ENCODE measurements around the gene PTTG1IP. TPM values are rescaled to one million over a fixed set of nuclear protein-coding genes. Genes with fewer than 3 reads are reported as not detected.

Gene PTTG1IP
- total RNA-seq, 2 experiments from 2014 or later, result 38.9 to 58.1 TPM

DNA sequence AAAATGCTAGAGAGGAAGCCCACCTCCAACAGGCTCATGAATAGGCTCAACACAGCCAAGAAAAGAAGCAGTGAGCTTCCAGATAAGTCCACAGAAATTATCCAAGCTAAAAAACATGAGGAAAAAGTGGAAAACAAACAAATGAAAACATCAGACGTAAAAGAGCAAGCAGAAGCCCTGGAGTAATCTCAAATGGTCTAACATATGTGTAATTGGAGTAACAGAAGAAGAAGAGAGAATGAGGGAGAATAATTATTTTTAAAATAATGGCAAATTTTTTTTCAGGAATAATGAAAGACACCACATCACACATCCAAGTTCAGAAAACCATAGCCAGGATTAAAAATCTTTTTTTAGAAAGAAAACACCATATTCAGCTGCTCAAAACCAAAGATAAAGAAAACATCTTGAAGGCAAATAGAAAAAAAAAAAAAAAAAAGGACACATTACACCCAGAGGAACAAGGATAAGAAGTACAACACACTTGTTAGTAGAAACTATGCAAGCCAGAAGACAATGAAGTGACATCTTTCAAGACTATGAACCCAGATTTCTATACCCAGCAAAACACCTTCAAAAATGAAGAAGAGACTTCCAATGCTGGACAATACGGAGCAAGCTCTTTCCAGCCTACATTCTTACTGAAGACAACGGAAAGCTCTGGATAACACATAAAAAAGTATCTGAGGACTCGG is 45.0 kb downstream of the PTTG1IP start:
- no TSS peak for BruUV-seq (replicated peaks)
- Histone ChIP-seq H2AFZ (ENCODE audit: low read length) (no peak overlapping the region), H3K9me3 (ENCODE audit: low read length) (peaks cover 3% of the 10 kb centered on the region), H3K4me2 (ENCODE audit: low read length) (no peak overlapping the region), H3K27ac (ENCODE audit: low read depth, low read length, poor library complexity, severe bottlenecking) (no peak overlapping the region), H4K20me1 (ENCODE audit: insufficient read depth, low read length) (no peaks in the 10 kb centered on the region), H3K9me2 (ENCODE audit: insufficient read depth, low read length) (no peaks in the 10 kb centered on the region), H3K4me1 (ENCODE audit: insufficient read depth, low read length, poor library complexity, severe bottlenecking) (peaks cover 10% of the 10 kb centered on the region), H3K36me3 (ENCODE audit: insufficient read depth, low read length) (no peaks in the 10 kb centered on the region), H3K4me3 (ENCODE audit: low read depth, low read length, poor library complexity, severe bottlenecking) (no peak overlapping the region), H3K79me2 (ENCODE audit: insufficient read depth, low read depth, low read length) (no peaks in the 10 kb centered on the region)
- POLR2A ChIA-PET, result interaction anchor here (0.6 to 0.8 kb wide), 4 partner anchors 49 to 1406 kb away, joined by 3 to 4 read pairs (median 3); no protein-coding TSS in a partner anchor
- TF ChIP-seq, protein P1, sequence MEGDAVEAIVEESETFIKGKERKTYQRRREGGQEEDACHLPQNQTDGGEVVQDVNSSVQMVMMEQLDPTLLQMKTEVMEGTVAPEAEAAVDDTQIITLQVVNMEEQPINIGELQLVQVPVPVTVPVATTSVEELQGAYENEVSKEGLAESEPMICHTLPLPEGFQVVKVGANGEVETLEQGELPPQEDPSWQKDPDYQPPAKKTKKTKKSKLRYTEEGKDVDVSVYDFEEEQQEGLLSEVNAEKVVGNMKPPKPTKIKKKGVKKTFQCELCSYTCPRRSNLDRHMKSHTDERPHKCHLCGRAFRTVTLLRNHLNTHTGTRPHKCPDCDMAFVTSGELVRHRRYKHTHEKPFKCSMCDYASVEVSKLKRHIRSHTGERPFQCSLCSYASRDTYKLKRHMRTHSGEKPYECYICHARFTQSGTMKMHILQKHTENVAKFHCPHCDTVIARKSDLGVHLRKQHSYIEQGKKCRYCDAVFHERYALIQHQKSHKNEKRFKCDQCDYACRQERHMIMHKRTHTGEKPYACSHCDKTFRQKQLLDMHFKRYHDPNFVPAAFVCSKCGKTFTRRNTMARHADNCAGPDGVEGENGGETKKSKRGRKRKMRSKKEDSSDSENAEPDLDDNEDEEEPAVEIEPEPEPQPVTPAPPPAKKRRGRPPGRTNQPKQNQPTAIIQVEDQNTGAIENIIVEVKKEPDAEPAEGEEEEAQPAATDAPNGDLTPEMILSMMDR (conservative IDR thresholded peaks at IDR 0.05; ENCODE audit: low read length), result no peak
- TF ChIP-seq EZH2phosphoT487 (IDR thresholded peaks at IDR 0.05; ENCODE audit: borderline replicate concordance, low read depth, low read length), result no peak
- CTCF ChIA-PET (ENCODE audit: unreplicated experiment), result no interaction called here
- intact Hi-C loops (cut with micrococcal nuclease; ENCODE audit: unreplicated experiment), result no loop called here
- no peak for DNase-seq (ENCODE audit: low spot score)

DNA sequence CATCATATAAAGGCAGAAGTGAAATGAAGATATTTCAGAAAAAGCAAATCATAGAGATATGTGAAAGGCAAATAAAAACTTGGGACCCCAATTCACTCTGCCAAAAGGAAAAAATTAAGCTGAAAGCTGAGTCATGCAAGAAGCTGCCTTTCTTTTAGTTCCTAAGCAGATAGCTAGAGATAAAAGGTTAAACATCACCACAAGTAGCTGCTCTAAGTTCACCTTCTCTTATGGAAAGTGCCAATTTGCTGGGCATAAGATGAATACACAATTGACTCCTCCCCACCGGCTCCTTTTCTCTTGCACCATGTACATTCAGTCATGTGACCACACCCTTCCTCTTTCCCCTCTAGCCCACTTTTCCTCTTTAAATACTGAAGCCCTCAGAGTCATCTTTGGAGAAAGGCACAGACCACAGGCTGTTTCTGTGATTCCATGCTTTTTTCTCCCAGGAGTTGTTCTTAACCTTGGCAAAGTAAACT is 50.3 kb downstream of the PTTG1IP start:
- Histone ChIP-seq H3K4me3 (ENCODE audit: low read depth, low read length, poor library complexity, severe bottlenecking) (no peak overlapping the region), H3K36me3 (ENCODE audit: insufficient read depth, low read length) (no peaks in the 10 kb centered on the region), H3K79me2 (ENCODE audit: insufficient read depth, low read depth, low read length) (no peaks in the 10 kb centered on the region), H3K9me2 (ENCODE audit: insufficient read depth, low read length) (no peaks in the 10 kb centered on the region), H3K27ac (ENCODE audit: low read depth, low read length, poor library complexity, severe bottlenecking) (no peak overlapping the region), H3K9me3 (ENCODE audit: low read length) (peaks cover 15% of the 10 kb centered on the region), H4K20me1 (ENCODE audit: insufficient read depth, low read length) (no peaks in the 10 kb centered on the region), H3K4me1 (ENCODE audit: insufficient read depth, low read length, poor library complexity, severe bottlenecking) (no peaks in the 10 kb centered on the region), H2AFZ (ENCODE audit: low read length) (no peak overlapping the region), H3K4me2 (ENCODE audit: low read length) (no peak overlapping the region)
- POLR2A ChIA-PET, result no interaction called here
- no peak for DNase-seq (ENCODE audit: low spot score)
- TF ChIP-seq, protein P1 (conservative IDR thresholded peaks at IDR 0.05; ENCODE audit: low read length), result no peak
- intact Hi-C loops (cut with micrococcal nuclease; ENCODE audit: unreplicated experiment), result no loop called here
- BruUV-seq (replicated peaks), result no TSS peak
- CTCF ChIA-PET (ENCODE audit: unreplicated experiment), result no interaction called here

DNA sequence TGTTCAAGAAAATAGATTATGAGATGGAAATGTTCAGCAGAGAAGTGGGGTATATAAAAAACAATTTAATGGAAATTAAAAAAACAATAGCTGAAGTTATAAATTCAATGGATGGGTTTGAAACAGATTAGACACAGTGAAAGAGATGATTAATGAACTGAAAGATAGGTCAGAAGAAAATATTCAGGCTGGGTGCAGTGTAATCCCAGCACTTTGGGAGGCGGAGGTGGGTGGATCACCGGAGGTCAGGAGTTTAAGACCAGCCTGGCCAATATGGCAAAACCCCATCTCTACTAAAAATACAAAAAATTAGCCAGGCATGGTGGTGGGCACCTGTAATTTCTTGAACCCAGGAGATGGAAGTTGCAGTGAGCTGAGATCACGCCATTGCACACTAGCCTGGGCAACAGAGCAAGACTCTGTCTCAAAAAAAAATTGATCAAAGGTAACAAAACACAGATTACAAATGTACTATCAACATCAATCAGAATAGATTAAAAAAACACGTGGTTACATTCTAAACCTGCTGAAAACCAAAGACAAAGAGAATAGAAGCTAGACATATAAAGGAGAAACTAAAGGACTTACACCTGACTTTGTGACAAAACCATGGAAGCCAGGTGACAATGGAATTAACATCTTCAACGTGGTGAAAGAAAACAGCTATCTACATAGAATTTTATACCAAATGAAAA is 50.9 kb downstream of the PTTG1IP start:
- Histone ChIP-seq H3K36me3 (ENCODE audit: insufficient read depth, low read length) (no peaks in the 10 kb centered on the region), H3K4me1 (ENCODE audit: insufficient read depth, low read length, poor library complexity, severe bottlenecking) (no peaks in the 10 kb centered on the region), H3K79me2 (ENCODE audit: insufficient read depth, low read depth, low read length) (no peaks in the 10 kb centered on the region), H3K9me2 (ENCODE audit: insufficient read depth, low read length) (no peaks in the 10 kb centered on the region), H4K20me1 (ENCODE audit: insufficient read depth, low read length) (no peaks in the 10 kb centered on the region), H3K27ac (ENCODE audit: low read depth, low read length, poor library complexity, severe bottlenecking) (no peak overlapping the region), H3K9me3 (ENCODE audit: low read length) (peaks cover 15% of the 10 kb centered on the region), H3K4me2 (ENCODE audit: low read length) (no peak overlapping the region), H3K4me3 (ENCODE audit: low read depth, low read length, poor library complexity, severe bottlenecking) (no peak overlapping the region), H2AFZ (ENCODE audit: low read length) (no peak overlapping the region)
- POLR2A ChIA-PET, result no interaction called here
- no TSS peak for BruUV-seq (replicated peaks)
- TF ChIP-seq, protein P1 (conservative IDR thresholded peaks at IDR 0.05; ENCODE audit: low read length), result no peak
- TF ChIP-seq EZH2phosphoT487 (IDR thresholded peaks at IDR 0.05; ENCODE audit: borderline replicate concordance, low read depth, low read length), result no peak
- peak; percentile 31 for DNase-seq (ENCODE audit: low spot score)
- CTCF ChIA-PET (ENCODE audit: unreplicated experiment), result no interaction called here
- intact Hi-C loops (cut with micrococcal nuclease; ENCODE audit: unreplicated experiment), result no loop called here

Data from OCI-LY7 (cell line).